ENCODE data around the gene P2RY14.

P2RY14 gene

GRCh38 chr3:151213151-151213550, 65.2 kb downstream of the P2RY14 start:
- DNase-seq = no peak

- DNase-seq = no peak
These were observed 67.5 kb downstream of the P2RY14 start for GRCh38 chr3:151210676-151211381.

GRCh38 chr3:151209654-151210053, 68.7 kb downstream of the P2RY14 start:
- DNase-seq = no peak

- no peak for DNase-seq
These were observed 72.1 kb downstream of the P2RY14 start for GRCh38 chr3:151206201-151206600.

- DNase-seq = no peak
These were observed 72.9 kb downstream of the P2RY14 start for GRCh38 chr3:151205482-151205881.

GRCh38 chr3:151204530-151205402, 73.6 kb downstream of the P2RY14 start:
- DNase-seq = no peak

GRCh38 chr3:151203051-151203420, 75.3 kb downstream of the P2RY14 start, which contains the start of gene GPR171:
TSS of gene GPR171 (minus strand) at chr3:151203216. CDS start at chr3:151199386, 3,830 bp downstream.
- DNase-seq = no peak

GRCh38 chr3:151201051-151201730, 77.2 kb downstream of the P2RY14 start:
- DNase-seq = no peak

- DNase-seq = no peak
These were observed 77.8 kb downstream of the P2RY14 start for GRCh38 chr3:151200586-151200985.

GRCh38 chr3:151199554-151200438, 78.5 kb downstream of the P2RY14 start:
- DNase-seq = no peak

GRCh38 chr3:151198849-151199248, 79.5 kb downstream of the P2RY14 start:
- DNase-seq = no peak

GRCh38 chr3:151197981-151198767, 80.2 kb downstream of the P2RY14 start:
- DNase-seq = no peak

GRCh38 chr3:151197228-151197627, 81.1 kb downstream of the P2RY14 start:
- DNase-seq = no peak

GRCh38 chr3:151196434-151196833, 81.9 kb downstream of the P2RY14 start:
- no peak for DNase-seq

- DNase-seq = no peak
These were observed 82.5 kb downstream of the P2RY14 start for GRCh38 chr3:151195826-151196225.

GRCh38 chr3:151192545-151192944, 85.8 kb downstream of the P2RY14 start:
- no peak for DNase-seq

- DNase-seq = no peak
These were observed 87.2 kb downstream of the P2RY14 start for GRCh38 chr3:151191095-151191494.

GRCh38 chr3:151183265-151183671, 95.1 kb downstream of the P2RY14 start:
- DNase-seq = no peak

GRCh38 chr3:151182349-151183079, 95.8 kb downstream of the P2RY14 start:
- DNase-seq = no peak

- DNase-seq = no peak
These were observed 100.0 kb downstream of the P2RY14 start for GRCh38 chr3:151178208-151178845.
